Measurements from ENCODE around the gene ERCC8.

The ERCC8 gene

DNA sequence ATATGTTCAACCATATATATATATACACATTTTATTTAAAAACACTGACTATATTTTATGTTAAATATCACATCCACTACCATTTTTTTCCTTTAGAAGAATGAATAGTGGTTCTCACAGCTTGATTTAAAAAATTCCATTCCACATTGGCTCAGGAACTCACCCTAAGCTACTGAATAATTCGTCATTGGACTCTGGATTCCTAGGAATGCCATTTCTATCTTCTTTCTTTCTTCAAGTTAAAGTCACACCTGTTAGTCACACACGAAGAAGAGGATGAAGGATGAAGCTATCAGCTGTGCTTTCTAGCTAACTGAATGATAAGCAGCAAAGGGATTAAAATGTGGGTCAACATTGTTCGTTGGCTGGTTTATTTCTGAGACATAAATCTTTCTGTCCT is 108.7 kb downstream of the ERCC8 start:
- no peak for DNase-seq (ENCODE audit: low read depth, low spot score)

DNA sequence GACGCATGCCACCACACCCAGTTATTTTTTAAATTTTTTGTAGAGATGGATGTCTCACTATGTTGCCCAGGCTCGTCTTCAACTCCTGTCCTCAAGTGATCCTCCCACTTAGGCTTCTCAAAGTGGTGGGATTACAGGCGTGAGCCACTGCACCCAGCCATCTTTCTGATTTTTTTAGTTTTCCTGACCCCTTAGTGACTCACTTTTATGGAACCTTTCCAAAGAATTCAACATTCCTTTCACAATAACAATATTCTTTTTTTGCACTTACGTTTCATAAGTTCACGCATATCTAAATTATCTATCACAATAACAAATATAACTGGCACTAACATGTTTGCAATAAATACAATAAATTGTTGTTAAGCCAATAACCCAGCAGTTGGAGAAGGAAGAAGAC is 109.3 kb downstream of the ERCC8 start:
- no peak for DNase-seq (ENCODE audit: low read depth, low spot score)

DNA sequence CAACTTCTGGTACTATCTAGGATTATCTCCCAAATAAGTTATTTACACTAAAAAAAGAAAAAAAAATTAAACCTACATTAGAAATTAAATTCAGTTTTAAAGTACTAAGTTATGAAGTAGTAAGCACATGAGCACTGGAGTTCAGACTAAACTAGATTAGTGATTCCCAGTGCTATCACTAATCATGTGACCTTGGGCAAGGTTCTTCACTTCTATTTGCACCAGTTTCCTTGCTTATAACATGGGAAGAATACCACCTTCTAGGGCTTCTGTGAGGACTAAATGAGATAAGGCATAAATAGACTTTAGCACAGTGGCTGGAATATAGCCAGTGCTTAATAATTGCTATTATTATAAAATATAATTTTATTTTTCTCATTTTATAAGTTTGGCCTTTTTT is 111.3 kb downstream of the ERCC8 start:
- no peak for DNase-seq (ENCODE audit: low read depth, low spot score)

DNA sequence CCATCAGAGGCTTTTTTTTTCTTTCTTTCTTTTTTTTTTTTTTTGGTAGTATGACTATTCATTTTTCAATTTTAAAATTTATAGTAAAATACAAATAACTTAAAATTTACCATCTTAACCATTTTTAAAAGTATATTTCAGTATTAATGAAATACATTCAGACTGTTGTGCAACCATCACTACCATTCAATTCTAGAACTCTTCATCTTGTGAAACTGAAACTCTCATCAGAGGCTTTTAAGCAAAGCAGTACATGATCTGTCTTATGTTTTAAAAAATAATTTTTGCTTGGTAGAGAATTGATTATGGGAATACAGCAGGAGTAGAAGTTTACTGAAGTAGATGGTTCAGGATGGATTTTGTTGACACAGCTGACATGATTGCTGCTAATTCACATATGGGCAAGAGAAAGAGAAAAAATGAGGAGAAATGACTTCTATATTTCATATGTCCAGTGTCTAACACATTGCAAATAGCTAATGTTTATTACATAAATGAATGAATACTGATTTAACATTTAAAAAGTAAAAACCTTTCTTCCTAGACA is 114.2 kb downstream of the ERCC8 start:
- DNase-seq (ENCODE audit: low read depth, low spot score), result no peak

DNA sequence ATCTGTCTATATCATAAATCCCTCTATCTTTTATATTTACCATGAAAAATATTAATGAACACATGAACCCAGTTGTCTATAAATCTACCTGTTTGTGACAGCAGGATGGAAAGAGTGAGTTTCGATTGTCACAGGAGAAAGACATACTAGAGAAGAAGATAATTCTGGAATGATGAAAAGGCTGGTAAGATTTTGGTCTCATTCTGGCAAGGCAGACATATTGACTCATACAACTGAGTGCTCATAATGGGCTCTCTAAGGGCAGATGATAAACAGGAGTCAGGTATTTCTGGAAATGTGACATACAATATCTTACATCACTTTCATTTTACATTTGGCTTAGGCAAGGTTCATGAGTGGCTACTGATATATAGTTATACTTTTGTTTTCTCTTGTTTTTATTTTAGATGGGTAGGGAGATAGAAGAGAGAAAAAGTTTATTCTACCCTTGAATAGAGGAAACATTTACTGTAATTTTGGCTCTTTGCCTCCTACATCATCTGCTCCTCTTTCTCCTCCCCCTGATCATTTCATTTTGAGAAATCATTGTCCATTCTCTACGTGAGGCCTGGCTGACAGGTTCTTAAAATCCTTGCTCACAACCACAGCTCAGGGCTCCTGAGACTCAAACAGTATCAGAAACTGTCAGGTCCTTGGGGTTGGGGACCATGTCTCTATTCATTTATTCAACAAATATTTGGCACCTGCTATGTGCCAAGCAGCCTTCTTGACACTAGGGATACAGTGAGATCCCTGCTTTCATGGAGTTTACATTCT is 115.2 kb downstream of the ERCC8 start:
- DNase-seq (ENCODE audit: low read depth, low spot score), result no peak

DNA sequence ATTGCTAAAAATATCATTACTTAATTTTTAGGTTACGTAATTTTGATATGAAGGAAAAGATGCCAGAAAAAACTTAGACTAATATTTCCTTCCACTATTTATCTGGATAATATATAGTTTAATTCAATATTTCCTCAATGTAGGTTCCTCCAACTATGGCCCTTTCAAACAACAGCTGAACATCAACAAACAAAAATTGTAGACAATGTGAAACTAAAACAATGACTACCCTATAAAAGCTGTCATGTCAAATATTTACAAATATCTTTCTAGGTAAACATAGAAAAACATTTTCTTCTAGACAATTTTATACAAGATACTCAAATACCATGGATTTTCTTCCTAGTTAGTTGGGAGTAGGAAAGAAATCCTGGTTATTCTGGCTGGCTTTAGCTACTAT is 117.7 kb downstream of the ERCC8 start:
- no peak for DNase-seq (ENCODE audit: low read depth, low spot score)

DNA sequence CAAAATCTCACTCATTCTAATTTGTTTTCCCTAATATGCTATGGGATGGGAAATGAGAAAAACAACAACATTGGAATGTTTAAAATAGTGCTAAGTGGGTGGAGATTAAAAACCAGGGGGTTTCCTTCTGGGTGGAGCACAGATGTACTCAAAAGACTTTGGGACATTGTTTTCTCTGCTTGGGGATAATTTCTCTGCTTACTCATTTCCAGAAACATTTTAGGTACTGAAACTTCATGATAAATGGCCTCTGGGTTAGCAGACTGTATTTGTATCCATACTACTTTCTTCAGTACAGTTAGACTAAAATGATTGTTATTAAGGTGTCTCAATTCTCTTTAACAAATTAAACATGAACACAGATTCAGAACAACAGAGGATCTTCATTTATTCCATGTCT is 118.2 kb downstream of the ERCC8 start:
- no peak for DNase-seq (ENCODE audit: low read depth, low spot score)
